Measurements from ENCODE around the gene WIF1.

Gene WIF1

GRCh38 chr12:65019696-65020234, 101.3 kb downstream of the WIF1 start:
- no peak for DNase-seq

- DNase-seq: no peak
Measured at GRCh38 chr12:65016881-65017650, 104.0 kb downstream of the WIF1 start.

- no peak for DNase-seq
Measured at GRCh38 chr12:65015850-65016249, 105.3 kb downstream of the WIF1 start.

- DNase-seq: no peak
Measured at GRCh38 chr12:65014504-65015271, 106.4 kb downstream of the WIF1 start.

DNA sequence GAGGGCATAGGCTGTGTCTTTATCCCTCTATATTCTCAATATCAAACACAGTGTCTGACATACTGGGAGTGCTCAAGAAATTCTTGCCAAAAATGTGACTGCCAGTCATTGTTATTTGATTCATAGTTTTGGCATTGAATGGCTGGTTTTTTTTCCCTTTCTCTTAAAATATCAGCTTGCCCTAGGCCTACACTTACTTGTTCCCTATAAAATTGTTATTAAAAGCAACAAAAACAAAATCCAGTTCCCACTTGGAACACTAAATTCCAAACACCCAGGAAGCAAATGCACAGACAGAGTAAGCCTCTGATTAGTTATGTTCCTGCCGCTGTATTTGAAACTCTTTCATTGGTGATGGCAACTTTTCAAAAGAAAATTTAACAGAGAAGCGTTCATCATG, 110.7 kb downstream of the WIF1 start:
- no peak for DNase-seq

GRCh38 chr12:65005716-65006115, 115.4 kb downstream of the WIF1 start:
- no peak for DNase-seq

DNA sequence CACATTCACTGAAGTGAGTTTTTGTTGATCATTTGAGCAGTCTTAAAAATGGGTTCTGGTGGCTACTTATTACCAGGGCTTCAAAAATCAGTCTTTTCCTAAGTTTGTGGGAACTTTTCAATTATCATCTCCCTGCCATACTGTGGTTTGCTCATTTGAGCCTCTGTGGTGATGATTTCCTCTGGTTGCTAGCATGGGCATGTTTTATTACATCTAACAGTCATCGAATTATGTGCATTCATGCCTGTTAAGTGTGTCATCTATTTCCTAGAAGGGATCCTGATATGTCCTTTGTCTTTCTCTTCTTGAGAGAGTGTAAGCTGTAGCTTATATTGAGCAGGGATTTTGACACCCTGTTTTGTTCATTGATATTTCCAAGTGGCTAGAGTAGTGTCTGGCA, 116.8 kb downstream of the WIF1 start:
- DNase-seq: no peak

Measured in CD4-positive, alpha-beta T cell treated with Interferon gamma for 1 hour (primary cell).